GM23338 (cell line): ENCODE data around the gene PARD3.

Experiments used
- CREB1 ChIP-seq: fragments of 250-450 bp; sonication (Bioruptor Pico); IDR thresholded peaks from 2 replicates; pipeline ENCODE4 v1.5.0; 2020; ENCODE audit warnings: low read depth, mild to moderate bottlenecking, moderate library complexity
- CTCF ChIP-seq, 2 experiments: fragments of 200-600 bp in 1 of 2; sonication (generic) in 1 of 2; conservative IDR thresholded peaks; 2 replicates each; pipeline versions ENCODE4 v1.5.1 to v1.6.1; 2016 to 2017; ENCODE audit warnings: antibody characterized with exemption in 2 of 2, low read depth in 2 of 2, mild to moderate bottlenecking in 2 of 2, moderate library complexity in 1 of 2
- ETS1 ChIP-seq: IDR thresholded peaks from 2 replicates; pipeline ENCODE4 v1.6.1; 2016; ENCODE audit warnings: antibody characterized with exemption
- EZH2 ChIP-seq: fragments of 200-600 bp; sonication (generic); IDR thresholded peaks from one replicate; pipeline ENCODE4 v1.8.0; 2017; ENCODE audit warnings: antibody characterized with exemption, mild to moderate bottlenecking, low read depth; ENCODE audit not compliant: unreplicated experiment
- EZH2phosphoT487 ChIP-seq: fragments of 200-600 bp; sonication (generic); IDR thresholded peaks from one replicate; pipeline ENCODE4 v1.8.1; 2018; ENCODE audit warnings: antibody characterized with exemption; ENCODE audit not compliant: unreplicated experiment
- JUNB ChIP-seq: IDR thresholded peaks from one replicate; pipeline ENCODE4 v1.6.1; 2016; ENCODE audit warnings: antibody characterized with exemption; ENCODE audit not compliant: unreplicated experiment
- NANOG ChIP-seq: IDR thresholded peaks from 2 replicates; pipeline ENCODE4 v1.6.1; 2016; ENCODE audit warnings: antibody characterized with exemption, borderline replicate concordance
- POLR2AphosphoS5 ChIP-seq: IDR thresholded peaks from 2 replicates; pipeline ENCODE4 v1.6.1; 2016; ENCODE audit warnings: antibody characterized with exemption, low read depth
- ZNF331 ChIP-seq: fragments of 250-450 bp; sonication (Bioruptor Pico); IDR thresholded peaks from 2 replicates; pipeline ENCODE4 v1.5.0; 2020; ENCODE audit warnings: low read depth, mild to moderate bottlenecking, moderate library complexity
- TF ChIP-seq, protein P1 (sequence below): IDR thresholded peaks from one replicate; pipeline ENCODE4 v1.6.1; 2018; ENCODE audit warnings: antibody characterized with exemption; ENCODE audit not compliant: unreplicated experiment
- TF ChIP-seq, protein P2 (sequence below): fragments of 250-450 bp; sonication (Bioruptor Pico); IDR thresholded peaks from 2 replicates; pipeline ENCODE4 v1.5.0; 2020; ENCODE audit warnings: mild to moderate bottlenecking, moderate library complexity

GRCh38 chr10:34528320-34528719 lies 286.8 kb downstream of the PARD3 start:
- no peak for TF ChIP-seq CTCF (conservative IDR thresholded peaks at IDR 0.05; ENCODE audit: low read depth in 2 of 2)
- no peak for TF ChIP-seq POLR2AphosphoS5
- no peak for TF ChIP-seq EZH2phosphoT487
- TF ChIP-seq JUNB = no peak
- TF ChIP-seq, protein P1, sequence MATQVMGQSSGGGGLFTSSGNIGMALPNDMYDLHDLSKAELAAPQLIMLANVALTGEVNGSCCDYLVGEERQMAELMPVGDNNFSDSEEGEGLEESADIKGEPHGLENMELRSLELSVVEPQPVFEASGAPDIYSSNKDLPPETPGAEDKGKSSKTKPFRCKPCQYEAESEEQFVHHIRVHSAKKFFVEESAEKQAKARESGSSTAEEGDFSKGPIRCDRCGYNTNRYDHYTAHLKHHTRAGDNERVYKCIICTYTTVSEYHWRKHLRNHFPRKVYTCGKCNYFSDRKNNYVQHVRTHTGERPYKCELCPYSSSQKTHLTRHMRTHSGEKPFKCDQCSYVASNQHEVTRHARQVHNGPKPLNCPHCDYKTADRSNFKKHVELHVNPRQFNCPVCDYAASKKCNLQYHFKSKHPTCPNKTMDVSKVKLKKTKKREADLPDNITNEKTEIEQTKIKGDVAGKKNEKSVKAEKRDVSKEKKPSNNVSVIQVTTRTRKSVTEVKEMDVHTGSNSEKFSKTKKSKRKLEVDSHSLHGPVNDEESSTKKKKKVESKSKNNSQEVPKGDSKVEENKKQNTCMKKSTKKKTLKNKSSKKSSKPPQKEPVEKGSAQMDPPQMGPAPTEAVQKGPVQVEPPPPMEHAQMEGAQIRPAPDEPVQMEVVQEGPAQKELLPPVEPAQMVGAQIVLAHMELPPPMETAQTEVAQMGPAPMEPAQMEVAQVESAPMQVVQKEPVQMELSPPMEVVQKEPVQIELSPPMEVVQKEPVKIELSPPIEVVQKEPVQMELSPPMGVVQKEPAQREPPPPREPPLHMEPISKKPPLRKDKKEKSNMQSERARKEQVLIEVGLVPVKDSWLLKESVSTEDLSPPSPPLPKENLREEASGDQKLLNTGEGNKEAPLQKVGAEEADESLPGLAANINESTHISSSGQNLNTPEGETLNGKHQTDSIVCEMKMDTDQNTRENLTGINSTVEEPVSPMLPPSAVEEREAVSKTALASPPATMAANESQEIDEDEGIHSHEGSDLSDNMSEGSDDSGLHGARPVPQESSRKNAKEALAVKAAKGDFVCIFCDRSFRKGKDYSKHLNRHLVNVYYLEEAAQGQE = no peak
- TF ChIP-seq EZH2 = no peak
- no peak for TF ChIP-seq CREB1
- no peak for TF ChIP-seq NANOG
- TF ChIP-seq, protein P2, sequence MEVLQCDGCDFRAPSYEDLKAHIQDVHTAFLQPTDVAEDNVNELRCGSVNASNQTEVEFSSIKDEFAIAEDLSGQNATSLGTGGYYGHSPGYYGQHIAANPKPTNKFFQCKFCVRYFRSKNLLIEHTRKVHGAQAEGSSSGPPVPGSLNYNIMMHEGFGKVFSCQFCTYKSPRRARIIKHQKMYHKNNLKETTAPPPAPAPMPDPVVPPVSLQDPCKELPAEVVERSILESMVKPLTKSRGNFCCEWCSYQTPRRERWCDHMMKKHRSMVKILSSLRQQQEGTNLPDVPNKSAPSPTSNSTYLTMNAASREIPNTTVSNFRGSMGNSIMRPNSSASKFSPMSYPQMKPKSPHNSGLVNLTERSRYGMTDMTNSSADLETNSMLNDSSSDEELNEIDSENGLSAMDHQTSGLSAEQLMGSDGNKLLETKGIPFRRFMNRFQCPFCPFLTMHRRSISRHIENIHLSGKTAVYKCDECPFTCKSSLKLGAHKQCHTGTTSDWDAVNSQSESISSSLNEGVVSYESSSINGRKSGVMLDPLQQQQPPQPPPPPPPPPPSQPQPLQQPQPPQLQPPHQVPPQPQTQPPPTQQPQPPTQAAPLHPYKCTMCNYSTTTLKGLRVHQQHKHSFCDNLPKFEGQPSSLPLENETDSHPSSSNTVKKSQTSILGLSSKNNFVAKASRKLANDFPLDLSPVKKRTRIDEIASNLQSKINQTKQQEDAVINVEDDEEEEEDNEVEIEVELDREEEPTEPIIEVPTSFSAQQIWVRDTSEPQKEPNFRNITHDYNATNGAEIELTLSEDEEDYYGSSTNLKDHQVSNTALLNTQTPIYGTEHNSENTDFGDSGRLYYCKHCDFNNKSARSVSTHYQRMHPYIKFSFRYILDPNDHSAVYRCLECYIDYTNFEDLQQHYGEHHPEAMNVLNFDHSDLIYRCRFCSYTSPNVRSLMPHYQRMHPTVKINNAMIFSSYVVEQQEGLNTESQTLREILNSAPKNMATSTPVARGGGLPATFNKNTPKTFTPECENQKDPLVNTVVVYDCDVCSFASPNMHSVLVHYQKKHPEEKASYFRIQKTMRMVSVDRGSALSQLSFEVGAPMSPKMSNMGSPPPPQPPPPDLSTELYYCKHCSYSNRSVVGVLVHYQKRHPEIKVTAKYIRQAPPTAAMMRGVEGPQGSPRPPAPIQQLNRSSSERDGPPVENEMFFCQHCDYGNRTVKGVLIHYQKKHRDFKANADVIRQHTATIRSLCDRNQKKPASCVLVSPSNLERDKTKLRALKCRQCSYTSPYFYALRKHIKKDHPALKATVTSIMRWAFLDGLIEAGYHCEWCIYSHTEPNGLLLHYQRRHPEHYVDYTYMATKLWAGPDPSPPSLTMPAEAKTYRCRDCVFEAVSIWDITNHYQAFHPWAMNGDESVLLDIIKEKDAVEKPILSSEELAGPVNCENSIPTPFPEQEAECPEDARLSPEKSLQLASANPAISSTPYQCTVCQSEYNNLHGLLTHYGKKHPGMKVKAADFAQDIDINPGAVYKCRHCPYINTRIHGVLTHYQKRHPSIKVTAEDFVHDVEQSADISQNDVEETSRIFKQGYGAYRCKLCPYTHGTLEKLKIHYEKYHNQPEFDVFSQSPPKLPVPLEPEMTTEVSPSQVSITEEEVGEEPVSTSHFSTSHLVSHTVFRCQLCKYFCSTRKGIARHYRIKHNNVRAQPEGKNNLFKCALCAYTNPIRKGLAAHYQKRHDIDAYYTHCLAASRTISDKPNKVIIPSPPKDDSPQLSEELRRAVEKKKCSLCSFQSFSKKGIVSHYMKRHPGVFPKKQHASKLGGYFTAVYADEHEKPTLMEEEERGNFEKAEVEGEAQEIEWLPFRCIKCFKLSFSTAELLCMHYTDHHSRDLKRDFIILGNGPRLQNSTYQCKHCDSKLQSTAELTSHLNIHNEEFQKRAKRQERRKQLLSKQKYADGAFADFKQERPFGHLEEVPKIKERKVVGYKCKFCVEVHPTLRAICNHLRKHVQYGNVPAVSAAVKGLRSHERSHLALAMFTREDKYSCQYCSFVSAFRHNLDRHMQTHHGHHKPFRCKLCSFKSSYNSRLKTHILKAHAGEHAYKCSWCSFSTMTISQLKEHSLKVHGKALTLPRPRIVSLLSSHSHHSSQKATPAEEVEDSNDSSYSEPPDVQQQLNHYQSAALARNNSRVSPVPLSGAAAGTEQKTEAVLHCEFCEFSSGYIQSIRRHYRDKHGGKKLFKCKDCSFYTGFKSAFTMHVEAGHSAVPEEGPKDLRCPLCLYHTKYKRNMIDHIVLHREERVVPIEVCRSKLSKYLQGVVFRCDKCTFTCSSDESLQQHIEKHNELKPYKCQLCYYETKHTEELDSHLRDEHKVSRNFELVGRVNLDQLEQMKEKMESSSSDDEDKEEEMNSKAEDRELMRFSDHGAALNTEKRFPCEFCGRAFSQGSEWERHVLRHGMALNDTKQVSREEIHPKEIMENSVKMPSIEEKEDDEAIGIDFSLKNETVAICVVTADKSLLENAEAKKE = peak; percentile 89
- TF ChIP-seq ZNF331 = no peak
- TF ChIP-seq ETS1 = no peak
